ENCODE measurements around the gene ATXN7L3.

ATXN7L3 gene

DNA sequence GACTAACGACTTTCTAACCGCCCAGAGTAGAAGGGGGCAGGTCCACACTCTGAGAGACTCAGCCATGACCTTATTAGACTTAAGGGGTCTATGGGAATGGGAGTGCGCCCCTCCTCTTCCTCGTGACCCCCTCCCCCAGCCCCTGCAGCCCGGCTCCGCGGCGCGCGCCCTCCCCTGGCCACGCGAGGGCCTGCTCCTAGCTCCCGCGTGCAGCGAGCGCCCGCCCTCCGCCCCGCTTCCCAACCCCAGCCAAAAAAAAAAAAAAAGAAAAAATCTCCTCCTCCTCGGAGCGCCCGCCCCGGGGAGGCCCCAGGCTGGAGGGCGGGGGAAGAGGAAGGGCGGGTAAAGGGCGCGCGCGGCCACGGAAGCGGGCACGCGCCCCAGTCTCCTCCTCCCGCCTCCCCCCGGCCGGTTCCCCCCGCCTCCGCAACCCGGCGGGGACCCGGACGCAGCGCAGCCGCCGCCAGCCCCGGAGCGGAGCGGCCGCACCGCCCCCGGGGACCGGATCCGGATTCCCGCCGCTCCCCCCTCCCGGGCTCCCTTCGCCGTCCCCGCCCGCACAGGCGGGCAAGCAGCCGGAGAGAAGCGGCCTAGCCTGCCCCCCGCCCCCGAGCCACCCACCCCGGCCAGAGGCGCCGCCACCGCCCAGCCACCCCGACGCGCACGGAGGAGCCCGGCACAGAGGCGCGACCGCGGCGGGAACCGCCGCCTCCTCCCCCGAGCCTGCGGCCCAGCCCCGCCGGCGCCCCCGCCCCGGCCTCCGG is 18.8 kb upstream of the ATXN7L3 start:
- peak; percentile 86 for DNase-seq (ENCODE audit: low read depth)

DNA sequence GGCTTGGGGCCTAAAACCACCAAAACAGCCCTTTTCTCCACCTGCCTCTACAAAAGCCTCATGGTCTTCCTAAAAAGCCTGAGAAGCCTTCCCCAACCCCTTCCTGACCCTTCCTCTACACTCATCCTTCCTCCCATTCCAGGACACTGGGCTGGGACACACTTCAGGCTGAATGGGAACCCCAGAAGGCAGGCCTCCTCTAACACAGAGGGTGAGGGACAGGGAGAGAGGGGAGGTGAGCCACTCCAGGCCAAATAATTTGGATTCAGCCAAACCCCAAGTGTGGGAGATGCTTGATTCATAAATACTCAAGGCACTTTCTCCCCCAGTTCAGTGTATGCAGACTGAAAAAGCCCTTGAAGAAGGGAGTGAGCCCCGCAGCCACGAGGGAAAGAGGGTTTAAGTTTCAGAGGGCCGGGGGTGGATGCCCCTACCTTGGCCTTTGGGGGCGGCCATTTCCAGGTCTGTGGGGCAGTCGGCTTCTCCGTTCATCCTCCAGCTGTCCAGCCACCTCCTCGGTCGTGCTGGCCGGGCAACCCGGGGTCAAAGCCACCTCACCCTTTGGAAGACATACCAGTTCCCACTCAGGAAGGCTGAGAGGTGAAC is 18.2 kb upstream of the ATXN7L3 start:
- no peak for DNase-seq (ENCODE audit: low read depth)

DNA sequence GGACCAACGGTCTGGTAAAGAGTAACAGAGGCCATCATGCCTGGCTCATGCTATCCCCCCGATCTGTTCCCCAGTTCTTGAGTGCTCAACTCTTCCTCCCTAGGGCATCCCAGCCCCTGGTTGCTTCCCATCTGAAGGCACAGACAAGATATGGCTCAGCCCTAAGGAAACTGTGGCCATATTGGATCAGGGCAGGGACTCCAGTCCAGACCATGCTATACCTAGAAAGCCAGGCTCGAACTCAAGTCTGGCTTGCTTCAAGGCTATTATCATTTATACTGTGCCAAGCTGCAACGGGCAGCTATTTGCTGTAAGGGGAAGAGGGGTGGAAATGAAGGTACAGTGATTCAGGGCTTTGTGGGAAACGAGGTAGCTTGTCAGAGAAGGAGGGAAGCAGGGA is 17.0 kb upstream of the ATXN7L3 start:
- DNase-seq (ENCODE audit: low read depth): no peak

DNA sequence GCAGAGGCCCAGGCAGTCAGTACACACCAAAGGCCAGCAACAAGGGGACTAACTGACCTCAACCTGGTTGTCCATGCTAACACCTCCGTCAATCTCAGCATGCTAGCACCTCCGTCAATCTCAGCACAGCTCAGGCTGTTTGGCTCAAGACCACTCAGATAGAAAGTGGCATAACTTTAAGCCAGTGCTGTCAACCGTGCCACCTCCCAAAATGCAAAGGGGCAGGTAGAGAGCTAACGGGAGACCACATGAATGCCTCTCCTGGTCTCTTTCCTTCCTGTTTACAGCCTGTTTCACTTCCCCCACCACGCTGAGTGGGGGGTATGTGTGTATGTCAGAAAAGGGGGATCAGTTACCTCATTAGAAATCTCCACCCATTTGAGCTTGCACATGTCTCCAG is 16.5 kb upstream of the ATXN7L3 start:
- DNase-seq (ENCODE audit: low read depth): peak; percentile 29

DNA sequence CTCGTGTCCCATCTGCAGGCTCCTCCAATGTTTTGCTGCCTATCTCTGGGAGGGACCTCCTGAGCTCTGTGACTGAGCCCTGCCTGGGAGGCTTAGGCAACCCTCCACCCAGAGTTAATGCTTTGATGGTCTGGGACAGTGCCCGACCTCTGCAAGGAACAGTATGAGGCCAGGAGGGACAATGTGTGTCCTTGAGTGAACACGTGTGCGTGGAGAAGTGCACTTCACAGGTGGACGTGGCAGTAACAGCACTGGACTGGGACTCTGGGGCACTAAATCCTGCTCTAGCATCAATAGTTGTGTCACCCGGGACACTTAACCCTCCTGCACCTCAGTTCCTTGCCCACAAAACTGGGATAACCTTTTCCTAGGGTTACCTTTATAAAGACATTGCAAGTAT is 15.2 kb upstream of the ATXN7L3 start:
- no peak for DNase-seq (ENCODE audit: low read depth)

DNA sequence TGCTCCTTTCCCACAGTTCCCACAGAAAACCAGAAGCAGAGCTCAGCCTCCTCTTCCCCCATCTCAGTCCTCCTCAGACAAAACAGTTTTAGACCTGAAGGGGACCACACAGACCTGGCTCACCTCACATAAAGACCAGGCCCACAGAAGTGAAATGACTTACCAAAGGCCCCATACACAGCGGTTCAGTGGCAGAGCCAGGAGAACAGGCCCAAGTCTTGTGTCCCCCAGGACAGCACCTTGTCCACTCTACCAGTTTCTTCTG is 14.5 kb upstream of the ATXN7L3 start:
- no peak for DNase-seq (ENCODE audit: low read depth)

DNA sequence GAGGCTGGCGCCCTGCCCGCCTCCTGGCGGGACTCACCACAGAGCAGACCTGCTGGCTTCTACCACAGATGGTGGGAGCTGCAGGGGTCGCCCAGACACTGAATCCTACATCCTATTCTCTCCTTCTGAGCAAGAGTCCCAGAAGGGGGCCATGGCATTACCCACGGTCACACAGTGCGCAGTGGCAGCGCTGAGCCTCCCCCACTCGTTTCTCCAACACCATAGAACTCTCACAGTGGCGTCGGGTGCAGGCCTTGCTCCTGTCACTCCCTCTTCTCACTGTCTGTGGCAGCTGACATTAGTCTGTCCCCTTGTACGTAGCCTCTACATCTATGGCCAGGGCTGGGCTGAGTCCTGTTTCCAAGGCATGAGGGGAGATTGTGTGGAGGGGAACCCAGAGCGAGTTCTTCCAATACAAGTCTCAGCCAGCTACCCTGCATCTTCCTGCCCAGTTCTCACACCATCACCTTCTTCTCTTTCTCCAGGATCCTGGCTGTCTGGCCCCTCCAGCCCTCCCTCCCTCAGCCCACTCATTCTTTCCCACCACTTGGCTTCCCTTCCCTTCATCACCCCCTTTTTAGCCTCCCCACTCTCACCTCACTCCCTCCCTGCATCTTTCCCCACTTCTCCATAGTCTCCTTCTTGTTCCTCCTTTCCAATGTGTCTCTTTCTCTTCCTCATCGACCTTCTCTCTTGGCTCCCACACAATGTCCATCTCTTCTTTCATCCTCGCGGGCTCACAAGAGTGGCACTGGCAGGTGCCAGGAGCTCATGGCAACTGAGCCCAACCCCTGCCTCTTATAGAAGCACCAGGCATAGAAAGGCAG is 13.9 kb upstream of the ATXN7L3 start:
- no peak for DNase-seq (ENCODE audit: low read depth)

DNA sequence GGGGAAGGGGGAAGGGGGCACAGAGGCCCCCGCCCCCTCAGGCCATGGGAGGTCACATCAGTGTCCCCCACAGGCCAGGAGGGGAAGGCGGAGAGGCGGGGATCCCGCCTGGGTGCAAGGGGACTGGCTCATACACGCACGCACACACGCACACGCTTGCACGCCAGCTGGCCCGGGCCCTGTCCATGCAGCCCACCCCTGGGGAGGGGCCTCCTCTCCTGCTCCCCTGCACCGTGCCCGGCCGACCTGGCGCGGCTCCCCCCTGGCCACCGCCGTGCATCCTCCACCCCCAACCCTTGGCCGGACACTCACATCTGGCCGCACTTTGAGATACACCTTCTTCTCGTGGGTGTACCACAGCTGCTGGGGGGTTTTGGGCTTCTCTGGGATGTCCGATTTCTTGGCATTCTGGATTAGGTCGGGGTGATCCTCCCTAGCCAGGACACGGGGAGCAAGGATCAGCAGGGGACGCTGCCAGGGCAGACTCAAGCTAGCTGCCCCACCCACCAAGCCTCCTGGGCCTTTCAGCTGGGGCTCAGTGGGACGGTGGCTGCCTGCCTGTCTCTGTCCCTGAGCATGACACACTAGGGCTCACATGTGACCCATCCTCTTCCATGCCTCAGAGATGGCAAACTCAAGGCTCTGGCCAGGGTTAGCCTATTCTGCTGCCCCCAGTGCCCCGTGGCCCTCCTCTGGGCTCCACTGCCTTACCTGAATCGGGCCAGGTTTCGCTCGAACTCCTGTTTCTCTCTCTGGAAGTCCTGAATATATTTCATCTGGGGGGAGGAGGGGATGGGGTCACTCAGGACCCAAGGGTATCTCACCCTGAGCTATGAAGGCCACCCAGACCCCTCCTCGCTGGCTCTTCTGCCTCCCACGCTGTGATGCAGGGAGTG is 13.1 kb upstream of the ATXN7L3 start:
- DNase-seq (ENCODE audit: low read depth): no peak

DNA sequence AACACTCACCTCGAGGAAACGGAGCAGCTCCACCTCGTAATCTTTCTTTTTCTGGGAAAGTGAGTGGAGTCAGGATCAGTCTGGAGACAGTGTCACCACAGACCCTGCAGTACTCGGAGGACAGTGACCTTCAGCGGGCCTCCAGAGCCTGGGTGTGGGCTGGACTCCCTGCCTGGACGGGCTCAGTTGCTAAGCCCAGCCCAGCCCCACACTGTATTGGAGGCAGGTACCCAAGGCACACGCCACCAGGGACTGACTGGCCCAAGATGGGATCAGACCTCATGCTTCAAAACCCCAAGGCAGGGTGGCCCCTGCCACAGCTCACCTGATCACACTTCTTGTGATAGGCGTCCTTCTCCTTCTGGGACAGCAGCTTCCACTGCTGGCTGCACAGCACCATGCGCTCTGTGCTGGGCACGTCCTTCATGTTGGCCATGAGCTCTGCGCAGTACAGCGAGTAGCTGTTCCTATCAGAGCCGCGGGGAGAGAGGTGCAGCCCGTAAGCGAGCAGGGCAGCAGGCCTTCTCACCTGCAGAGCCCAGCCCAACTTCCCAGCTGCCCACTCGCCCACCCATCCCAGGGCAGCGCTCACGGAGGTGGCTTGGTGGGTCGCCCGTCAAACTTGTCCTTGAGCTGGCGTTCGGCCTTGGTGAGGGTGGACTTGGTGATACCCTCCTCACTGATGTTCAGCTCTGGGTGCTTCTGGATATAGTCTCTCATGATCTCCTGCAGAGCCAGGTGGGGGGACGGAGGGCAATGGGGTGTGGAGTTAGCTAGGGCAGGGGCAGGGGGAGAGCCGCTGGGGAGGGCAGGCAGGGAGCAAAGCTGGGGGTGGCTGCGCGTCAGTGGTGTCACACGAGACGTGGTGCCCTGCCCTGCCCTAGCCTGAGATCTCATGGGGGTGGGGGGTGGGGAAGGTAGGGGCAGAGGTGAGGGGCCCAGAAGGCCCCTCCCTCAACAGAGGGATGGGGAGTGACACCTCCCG is 11.9 kb upstream of the ATXN7L3 start:
- no peak for DNase-seq (ENCODE audit: low read depth)

DNA sequence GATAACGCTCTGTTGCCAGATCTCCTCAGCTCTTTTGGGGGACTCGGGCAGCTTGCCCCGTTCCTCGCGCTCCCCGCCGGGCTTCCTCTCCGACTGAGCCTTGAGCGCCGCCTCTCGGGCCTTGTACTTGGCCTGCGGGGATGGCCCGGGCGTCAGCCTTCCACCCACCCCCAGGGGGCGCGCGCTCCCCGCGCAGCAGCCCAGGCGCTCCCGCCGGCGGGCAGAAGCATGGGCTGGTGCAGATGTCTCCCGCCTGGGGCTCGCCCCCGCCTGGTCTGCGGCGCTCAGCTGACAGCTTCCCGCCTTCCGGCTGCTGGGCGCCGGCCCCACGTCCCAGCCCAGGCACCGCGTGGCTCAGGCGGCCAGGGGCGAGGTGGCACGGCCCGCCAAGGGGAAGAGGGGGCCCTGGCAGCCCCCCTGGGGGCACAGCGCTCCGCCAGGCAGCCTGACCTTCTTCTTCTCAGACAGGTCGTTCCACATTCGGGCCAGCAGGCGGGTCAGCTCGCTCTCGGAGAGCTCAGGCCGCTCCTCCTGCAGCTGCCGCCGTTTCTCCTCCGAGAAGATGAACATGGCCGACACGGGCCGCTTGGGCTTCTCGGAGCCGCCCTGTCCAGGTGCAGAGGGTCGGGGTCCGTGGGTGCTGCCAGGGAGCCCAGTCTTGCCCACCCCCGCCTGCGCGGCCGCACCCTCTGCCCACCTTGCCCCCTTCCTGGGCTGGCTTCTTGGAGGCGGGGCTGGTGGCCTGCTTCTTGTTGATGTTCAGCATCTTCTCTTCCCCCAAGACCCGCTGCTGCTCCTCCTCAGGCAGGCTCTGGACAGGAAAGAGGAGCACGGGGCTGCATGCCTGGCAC is 10.9 kb upstream of the ATXN7L3 start:
- peak; percentile 87 for DNase-seq (ENCODE audit: low read depth)

DNA sequence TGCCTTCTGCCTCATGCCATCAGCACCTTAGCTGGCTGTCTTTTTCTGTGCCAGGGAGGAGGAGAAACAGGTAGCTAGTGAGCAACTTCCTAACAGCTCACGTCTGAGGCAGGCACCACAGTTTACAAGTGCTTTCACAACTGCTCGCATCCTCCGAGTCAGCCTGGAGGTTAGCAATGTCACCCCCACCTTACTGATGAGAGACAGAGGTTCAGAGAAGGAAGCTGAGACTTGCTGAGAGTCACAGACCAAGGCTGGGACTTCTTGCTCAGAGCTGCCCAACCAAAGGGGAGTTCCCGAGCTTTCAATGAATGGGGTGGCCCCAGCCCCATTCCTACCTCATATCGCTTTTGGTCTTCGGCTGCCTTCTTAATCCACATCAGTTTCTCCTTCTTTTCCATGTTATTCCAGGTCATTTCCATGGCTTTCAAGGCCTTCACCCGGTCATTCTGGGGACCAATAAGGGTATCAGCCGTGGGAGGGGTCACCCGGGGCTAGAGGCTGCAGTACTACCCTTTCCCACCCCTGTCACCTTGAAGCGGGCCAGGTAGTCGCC is 10.2 kb upstream of the ATXN7L3 start:
- no peak for DNase-seq (ENCODE audit: low read depth)

DNA sequence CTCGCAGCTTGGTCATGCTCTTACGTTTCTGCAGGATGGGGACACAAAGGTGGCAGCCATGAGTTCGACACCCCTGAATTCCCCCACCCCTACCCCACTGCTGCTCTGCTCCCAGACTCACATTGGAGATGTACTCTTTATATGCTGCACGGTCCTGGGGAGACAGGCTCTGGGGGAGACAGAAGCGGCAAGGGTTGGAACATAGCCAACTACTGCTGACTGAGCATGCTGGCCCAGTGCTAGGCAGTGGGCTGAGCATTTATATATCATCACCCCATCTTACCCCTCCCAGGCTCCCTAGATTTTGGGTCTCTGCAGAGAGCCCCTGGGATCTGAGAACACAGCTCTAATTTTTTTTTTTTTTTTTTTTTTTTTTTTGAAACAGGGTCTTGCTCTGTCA is 8.1 kb upstream of the ATXN7L3 start:
- DNase-seq (ENCODE audit: low read depth): no peak

DNA sequence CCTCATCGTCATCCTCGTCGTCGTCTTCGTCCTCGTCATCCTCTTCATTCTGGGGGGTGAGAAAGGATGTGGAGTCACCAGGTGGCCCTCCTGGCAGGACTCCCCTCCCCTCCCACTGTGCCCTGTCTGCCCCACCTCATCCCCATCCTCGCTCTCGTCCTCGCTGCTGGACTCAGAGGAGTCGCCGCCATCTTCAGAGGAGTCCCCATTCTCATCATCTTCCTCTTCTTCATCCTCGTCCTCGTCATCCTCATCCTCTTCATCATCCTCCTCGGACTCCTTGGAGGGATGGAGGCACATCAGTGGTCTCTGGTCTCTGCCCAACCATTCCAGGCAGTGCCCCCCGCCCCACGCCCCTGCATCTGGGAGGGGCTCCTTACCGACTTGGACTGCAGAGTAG is 7.6 kb upstream of the ATXN7L3 start:
- DNase-seq (ENCODE audit: low read depth): no peak

DNA sequence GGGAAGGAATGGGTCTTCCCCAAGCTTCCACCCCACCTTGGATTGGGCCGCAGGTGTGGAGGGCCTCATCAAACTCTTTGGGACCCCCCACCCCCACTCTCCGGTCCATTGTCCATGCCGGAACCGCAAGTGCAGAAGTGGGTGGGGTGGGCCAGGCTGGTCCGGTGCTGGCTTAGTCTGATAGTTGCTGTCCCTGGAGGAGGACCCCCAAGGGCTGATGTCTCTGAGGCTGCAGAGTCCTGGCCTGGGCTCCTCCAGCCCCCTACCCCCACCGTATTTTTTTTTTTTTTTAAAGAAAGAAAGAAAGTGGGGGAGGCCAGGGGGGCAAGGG is 7.1 kb upstream of the ATXN7L3 start:
- DNase-seq (ENCODE audit: low read depth): no peak

DNA sequence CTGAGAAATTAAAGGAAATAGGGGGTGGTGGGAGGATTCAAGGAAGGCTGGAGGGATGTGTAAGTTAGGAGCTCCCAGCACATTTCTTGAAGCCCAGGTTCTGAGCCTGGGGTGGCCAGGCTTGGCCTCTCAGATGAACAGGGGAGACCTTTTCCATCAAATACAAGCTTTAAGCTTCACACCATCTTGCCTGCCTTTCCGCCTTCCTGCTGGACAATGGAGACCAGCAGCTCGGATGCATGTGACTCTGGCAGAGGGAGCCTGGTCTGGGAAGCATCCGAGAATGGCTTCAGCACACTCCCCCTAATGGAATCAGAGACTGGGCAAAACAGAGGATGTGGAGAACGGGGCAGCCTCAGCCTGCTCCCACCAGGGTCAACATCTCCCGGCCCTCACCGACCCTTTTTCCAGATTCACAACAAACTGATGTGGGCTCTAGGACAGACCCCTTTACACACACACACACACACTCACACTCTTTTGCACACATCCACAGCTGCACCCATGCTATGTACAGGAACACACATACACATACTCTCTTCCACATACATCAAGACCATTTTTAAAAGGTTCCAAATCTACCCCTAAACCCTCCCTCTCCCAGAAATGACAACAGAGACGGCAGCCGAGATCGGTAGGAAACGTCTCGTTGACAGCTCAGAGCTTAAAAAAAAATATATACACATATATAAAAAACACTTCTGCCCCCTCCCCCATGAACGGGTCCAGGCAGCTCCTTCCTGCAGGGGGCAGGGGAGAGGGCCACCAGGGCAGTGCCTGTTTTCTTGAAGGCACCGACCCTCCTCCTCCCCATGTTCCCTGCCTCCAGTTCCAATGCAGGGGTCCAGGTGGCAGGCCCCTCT is 6.5 kb upstream of the ATXN7L3 start:
- no peak for DNase-seq (ENCODE audit: low read depth)

DNA sequence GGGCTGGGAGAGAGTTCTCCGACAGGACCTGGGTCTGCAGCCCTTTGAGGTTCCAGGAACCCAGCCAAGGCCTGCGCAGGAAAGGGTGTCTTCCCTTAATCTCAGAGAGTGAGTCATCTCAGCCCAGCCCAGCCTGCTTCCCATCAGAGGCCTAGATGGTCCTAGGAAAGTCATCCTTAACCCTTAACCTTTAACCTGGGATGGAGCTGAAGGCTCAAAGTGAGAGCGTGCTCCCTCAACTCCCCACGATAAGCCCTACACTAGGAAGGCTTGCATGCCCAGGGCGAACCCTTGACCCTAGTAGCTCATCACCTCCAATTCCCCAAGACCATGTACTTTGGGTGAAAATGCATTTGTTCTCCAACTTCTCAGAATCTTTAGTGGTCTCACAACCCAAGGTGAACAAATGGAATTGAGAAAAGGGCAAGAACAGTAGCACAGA is 4.8 kb upstream of the ATXN7L3 start:
- no peak for DNase-seq (ENCODE audit: low read depth)

DNA sequence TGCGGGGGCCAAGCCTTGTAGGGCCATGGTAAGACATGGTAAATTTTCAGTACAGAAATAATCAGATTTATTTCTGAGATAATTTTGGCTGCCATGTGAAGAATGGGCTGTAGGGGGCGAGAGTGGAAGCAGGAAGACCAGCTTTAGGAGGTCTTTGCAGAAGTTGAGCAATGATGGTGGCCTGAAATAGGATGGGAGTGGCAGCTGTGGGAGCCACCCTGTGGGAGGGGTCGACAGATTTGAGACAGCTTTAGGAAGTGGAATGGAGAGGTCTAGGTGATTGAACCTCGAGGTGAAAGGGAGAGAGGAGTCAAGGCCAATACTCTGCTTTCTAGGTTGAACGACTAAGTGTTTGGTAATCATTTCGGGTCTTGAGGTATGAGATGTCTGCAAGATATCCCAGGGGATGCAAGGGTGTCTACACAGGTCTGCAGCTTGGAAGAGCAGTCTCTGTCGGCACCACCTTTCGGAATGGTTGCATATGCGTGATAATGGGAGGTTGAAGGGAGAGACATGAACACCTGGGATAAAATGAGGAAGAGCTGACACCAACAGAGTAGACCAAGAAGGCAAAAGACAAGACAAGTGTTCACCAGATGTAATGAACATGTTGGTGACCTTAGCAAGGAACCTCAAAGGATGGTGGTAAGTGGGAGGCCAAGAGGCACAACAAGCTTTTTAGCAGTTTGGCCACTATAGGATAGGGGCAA is 4.2 kb upstream of the ATXN7L3 start:
- no peak for DNase-seq (ENCODE audit: low read depth)

DNA sequence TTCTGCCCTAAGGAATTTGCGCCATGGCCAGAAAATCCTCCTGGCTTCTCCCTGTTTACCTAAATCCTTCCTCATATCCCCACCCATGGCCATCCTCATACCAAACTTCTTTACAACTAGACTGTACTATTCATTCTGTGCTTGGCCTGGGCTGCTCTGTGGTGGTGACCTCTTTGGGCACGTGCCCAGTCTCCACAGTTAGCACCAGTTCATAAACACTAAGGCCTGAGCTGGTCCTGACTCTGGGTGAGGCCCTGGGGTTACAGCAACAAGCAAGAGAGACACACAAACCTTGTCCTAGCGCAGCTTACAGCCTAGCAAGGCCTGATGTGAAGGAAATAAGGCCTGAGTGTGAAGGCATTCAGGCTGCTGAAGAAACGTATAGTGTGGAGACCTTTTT is 3.1 kb upstream of the ATXN7L3 start:
- DNase-seq (ENCODE audit: low read depth): no peak
